Measurements from ENCODE around the gene TSTD1. TPM values are rescaled to one million over a fixed set of nuclear protein-coding genes. Genes with fewer than 3 reads are reported as not detected.

Gene TSTD1
- total and polyA plus RNA-seq, 10 of the 15 experiments (the other 5 are each of a cell fraction or from before 2014, with no cell fraction given) = 33.3 to 145 (median 89.4) TPM

GRCh38 chr1:161044908-161045735, 6.4 kb upstream of the TSTD1 start (continued):
- peak in 1 of 2 experiments; percentile 93; a peak in 2 of 4 replicates for TF ChIP-seq ETV6 (conservative IDR thresholded peaks at IDR 0.05 in 1 of 2, IDR thresholded peaks at IDR 0.05 in 1 of 2; ENCODE audit: borderline replicate concordance in 1 of 2, low read depth in 1 of 2)
- TF ChIP-seq, protein P1, sequence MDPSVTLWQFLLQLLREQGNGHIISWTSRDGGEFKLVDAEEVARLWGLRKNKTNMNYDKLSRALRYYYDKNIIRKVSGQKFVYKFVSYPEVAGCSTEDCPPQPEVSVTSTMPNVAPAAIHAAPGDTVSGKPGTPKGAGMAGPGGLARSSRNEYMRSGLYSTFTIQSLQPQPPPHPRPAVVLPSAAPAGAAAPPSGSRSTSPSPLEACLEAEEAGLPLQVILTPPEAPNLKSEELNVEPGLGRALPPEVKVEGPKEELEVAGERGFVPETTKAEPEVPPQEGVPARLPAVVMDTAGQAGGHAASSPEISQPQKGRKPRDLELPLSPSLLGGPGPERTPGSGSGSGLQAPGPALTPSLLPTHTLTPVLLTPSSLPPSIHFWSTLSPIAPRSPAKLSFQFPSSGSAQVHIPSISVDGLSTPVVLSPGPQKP (IDR thresholded peaks at IDR 0.05; ENCODE audit: low read depth, low read length) = no peak
- TF ChIP-seq, protein P2, sequence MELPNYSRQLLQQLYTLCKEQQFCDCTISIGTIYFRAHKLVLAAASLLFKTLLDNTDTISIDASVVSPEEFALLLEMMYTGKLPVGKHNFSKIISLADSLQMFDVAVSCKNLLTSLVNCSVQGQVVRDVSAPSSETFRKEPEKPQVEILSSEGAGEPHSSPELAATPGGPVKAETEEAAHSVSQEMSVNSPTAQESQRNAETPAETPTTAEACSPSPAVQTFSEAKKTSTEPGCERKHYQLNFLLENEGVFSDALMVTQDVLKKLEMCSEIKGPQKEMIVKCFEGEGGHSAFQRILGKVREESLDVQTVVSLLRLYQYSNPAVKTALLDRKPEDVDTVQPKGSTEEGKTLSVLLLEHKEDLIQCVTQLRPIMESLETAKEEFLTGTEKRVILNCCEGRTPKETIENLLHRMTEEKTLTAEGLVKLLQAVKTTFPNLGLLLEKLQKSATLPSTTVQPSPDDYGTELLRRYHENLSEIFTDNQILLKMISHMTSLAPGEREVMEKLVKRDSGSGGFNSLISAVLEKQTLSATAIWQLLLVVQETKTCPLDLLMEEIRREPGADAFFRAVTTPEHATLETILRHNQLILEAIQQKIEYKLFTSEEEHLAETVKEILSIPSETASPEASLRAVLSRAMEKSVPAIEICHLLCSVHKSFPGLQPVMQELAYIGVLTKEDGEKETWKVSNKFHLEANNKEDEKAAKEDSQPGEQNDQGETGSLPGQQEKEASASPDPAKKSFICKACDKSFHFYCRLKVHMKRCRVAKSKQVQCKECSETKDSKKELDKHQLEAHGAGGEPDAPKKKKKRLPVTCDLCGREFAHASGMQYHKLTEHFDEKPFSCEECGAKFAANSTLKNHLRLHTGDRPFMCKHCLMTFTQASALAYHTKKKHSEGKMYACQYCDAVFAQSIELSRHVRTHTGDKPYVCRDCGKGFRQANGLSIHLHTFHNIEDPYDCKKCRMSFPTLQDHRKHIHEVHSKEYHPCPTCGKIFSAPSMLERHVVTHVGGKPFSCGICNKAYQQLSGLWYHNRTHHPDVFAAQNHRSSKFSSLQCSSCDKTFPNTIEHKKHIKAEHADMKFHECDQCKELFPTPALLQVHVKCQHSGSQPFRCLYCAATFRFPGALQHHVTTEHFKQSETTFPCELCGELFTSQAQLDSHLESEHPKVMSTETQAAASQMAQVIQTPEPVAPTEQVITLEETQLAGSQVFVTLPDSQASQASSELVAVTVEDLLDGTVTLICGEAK (IDR thresholded peaks at IDR 0.05; ENCODE audit: borderline replicate concordance) = peak; percentile 56; the same call in 1 of the 2 replicates
- no peak for TF ChIP-seq YY1 (IDR thresholded peaks at IDR 0.05; ENCODE audit: low read depth, low read length)
- TF ChIP-seq CBX3 (IDR thresholded peaks at IDR 0.05; ENCODE audit: borderline replicate concordance, low read depth) = no peak
- TF ChIP-seq MEF2B (IDR thresholded peaks at IDR 0.05; ENCODE audit: partially characterized antibody, poor library complexity, severe bottlenecking) = peak; percentile 28
- TF ChIP-seq MLLT1 (IDR thresholded peaks at IDR 0.05) = peak; percentile 67
